ENCODE data around the gene RASGRF2.
"Not testable (repeated sequence)": the region's sequence is repeated elsewhere in the genome, so short reads cannot be mapped to it uniquely, and the experiment has no call there.

Gene RASGRF2

DNA sequence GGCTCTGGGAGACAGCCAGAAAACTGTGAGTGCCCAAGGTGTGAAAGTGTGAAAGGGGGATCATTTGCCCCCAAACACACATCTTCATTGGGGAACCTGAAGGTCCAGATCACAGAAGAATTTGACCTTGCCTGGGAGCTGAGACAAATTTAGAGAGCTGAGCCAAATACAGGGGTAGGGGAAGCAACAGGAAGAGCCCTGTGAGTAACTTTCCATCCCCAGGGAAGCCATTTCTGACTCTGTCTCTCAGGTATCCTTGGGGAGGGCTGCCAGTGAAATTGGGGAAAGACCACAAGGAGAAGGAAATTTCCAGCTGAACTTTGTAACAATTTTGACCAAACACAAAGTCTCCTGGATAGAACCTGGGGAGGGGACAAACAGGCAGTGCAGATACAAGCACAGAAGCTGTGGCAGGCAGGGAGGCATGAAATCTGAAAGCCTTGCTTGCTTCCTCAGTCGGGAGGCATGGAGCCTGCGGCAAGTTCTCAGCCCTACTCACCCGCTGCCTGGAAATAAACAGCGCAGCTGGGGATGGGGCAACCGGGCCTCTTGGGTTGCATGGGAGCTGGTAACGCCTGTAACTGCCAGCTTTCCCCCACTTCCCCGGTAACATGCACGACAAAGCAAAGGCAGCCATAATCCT is 309.7 kb downstream of the RASGRF2 start:
- TF ChIP-seq, protein P1, sequence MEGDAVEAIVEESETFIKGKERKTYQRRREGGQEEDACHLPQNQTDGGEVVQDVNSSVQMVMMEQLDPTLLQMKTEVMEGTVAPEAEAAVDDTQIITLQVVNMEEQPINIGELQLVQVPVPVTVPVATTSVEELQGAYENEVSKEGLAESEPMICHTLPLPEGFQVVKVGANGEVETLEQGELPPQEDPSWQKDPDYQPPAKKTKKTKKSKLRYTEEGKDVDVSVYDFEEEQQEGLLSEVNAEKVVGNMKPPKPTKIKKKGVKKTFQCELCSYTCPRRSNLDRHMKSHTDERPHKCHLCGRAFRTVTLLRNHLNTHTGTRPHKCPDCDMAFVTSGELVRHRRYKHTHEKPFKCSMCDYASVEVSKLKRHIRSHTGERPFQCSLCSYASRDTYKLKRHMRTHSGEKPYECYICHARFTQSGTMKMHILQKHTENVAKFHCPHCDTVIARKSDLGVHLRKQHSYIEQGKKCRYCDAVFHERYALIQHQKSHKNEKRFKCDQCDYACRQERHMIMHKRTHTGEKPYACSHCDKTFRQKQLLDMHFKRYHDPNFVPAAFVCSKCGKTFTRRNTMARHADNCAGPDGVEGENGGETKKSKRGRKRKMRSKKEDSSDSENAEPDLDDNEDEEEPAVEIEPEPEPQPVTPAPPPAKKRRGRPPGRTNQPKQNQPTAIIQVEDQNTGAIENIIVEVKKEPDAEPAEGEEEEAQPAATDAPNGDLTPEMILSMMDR (conservative IDR thresholded peaks at IDR 0.05; ENCODE audit: low read length) = no peak
- H3K4me3 ChIP-seq (ENCODE audit: low read length) = no peak overlapping the region
- DNase-seq (ENCODE audit: low read depth) = no peak

DNA sequence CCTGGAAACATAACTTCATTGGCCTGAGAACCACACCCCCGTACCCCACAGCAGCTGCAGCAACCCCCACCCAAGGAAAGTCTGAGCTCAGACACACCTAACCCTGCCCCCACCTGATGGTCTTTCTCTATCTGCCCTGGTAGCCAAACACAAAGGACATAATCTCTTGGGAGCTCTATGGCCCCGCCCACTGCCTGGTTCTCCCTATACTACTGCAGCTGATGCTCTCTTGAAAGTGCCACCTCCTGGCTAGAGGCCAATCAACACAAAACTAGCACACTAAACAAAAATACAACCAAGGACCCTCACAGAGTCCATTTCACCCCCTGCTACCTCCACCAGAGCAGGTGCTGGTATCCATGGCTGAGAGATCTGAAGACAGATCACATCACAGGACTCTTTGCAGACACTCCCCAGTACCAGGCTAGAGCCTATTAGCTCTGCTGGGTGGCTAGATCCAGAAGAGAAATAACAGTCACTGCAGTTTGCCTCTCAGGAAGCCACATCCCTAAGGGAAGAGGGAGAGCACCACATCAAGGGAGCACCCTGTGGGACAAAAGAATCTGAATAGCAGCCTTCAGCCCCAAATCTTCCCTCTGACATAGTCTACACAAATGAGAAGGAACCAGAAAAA is 310.3 kb downstream of the RASGRF2 start:
- not testable (repeated sequence) for H3K4me3 ChIP-seq (ENCODE audit: low read length); DNase-seq (ENCODE audit: low read depth)
